Measurements from ENCODE around the gene SPA17.

DNA sequence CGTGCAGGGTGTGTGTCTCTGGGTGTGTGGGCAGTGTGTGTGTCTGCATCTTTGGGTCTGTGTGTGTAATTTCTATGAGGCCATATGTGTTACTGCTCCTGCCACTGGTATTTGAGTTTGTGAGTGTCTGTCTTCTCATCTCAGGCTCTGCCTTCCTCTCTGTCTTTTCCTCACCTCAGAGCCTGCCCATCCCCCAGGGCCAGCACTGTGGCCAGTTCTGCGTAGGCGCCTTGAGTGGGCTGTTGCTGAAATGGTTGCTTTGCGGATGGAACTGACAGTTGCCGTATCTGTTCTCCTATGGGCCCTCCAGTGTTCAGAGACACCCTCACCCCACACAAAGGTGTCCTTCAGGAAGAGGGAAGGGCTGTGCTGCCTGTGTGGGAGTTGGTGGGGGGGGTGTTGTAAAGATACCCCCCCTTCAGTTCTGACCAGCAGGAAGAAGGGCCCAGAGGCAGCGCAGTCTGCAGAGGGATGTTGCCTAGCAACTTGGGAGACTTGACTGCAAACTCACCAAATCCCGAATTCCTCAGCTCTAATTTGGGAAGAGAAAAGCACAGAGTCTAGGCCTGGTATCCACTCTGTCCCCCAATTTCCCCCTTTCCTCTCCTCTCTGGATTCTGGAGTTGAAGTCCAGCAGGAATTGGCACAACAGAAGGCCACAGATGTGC lies 64.1 kb downstream of the SPA17 start:
- TF ChIP-seq, protein P1, sequence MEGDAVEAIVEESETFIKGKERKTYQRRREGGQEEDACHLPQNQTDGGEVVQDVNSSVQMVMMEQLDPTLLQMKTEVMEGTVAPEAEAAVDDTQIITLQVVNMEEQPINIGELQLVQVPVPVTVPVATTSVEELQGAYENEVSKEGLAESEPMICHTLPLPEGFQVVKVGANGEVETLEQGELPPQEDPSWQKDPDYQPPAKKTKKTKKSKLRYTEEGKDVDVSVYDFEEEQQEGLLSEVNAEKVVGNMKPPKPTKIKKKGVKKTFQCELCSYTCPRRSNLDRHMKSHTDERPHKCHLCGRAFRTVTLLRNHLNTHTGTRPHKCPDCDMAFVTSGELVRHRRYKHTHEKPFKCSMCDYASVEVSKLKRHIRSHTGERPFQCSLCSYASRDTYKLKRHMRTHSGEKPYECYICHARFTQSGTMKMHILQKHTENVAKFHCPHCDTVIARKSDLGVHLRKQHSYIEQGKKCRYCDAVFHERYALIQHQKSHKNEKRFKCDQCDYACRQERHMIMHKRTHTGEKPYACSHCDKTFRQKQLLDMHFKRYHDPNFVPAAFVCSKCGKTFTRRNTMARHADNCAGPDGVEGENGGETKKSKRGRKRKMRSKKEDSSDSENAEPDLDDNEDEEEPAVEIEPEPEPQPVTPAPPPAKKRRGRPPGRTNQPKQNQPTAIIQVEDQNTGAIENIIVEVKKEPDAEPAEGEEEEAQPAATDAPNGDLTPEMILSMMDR (conservative IDR thresholded peaks at IDR 0.05; ENCODE audit: low read depth, low read length) = no peak
- no peak for TF ChIP-seq EZH2 (IDR thresholded peaks at IDR 0.05; ENCODE audit: borderline replicate concordance, low read depth, low read length, poor library complexity, severe bottlenecking)

All from A673 (cell line).